ENCODE data around the gene CTNNA1. TPM values are rescaled to one million over a fixed set of nuclear protein-coding genes. Genes with fewer than 3 reads are reported as not detected.

The CTNNA1 gene
- total RNA-seq, 2 donors from 2014 or later: 400 to 483 TPM

- Histone ChIP-seq H3K4me3 (no peak overlapping the region), H3K4me1 (no peaks in the 10 kb centered on the region), H3K9ac (ENCODE audit: low read depth in 2 of 2, low read length in 2 of 2) (no peak overlapping the region), H3K27me3 (no peaks in the 10 kb centered on the region), H3K36me3 (peaks cover 17% of the 10 kb centered on the region), H3K9me3 (no peaks in the 10 kb centered on the region), H3K27ac (no peak overlapping the region)
- intact Hi-C loops (cut with DNase I): no loop called here
- peak; percentile 49 for DNase-seq
- no peak for TF ChIP-seq CTCF (IDR thresholded peaks at IDR 0.05)
These were observed 174.8 kb downstream of the CTNNA1 start for GRCh38 chr5:138927979-138928378.

GRCh38 chr5:138929571-138929955 is 176.3 kb downstream of the CTNNA1 start:
- H3K4me1 ChIP-seq: no peaks in the 10 kb centered on the region
- peaks cover 13% of the 10 kb centered on the region for H3K36me3 ChIP-seq
- intact Hi-C loops (cut with DNase I): no loop called here
- no peaks in the 10 kb centered on the region for H3K27me3 ChIP-seq
- H3K9ac ChIP-seq (ENCODE audit: low read depth in 2 of 2, low read length in 2 of 2): no peak overlapping the region
- H3K4me3 ChIP-seq: no peak overlapping the region
- no peak for DNase-seq
- no peaks in the 10 kb centered on the region for H3K9me3 ChIP-seq
- TF ChIP-seq CTCF (IDR thresholded peaks at IDR 0.05): no peak
- H3K27ac ChIP-seq: no peak overlapping the region

GRCh38 chr5:138930371-138931097 is 177.3 kb downstream of the CTNNA1 start:
- TF ChIP-seq CTCF (IDR thresholded peaks at IDR 0.05): no peak
- Histone ChIP-seq H3K36me3 (peaks cover 9% of the 10 kb centered on the region), H3K27ac (no peak overlapping the region), H3K9ac (ENCODE audit: low read depth in 2 of 2, low read length in 2 of 2) (no peak overlapping the region), H3K9me3 (no peaks in the 10 kb centered on the region), H3K4me1 (no peaks in the 10 kb centered on the region), H3K4me3 (no peak overlapping the region), H3K27me3 (no peaks in the 10 kb centered on the region)
- DNase-seq: no peak
- intact Hi-C loops (cut with DNase I): no loop called here

GRCh38 chr5:138932171-138932810 is 179.1 kb downstream of the CTNNA1 start:
- no peaks in the 10 kb centered on the region for H3K4me1 ChIP-seq
- H3K36me3 ChIP-seq: peaks cover 9% of the 10 kb centered on the region
- no peak for TF ChIP-seq CTCF (IDR thresholded peaks at IDR 0.05)
- no peaks in the 10 kb centered on the region for H3K9me3 ChIP-seq
- no peak for DNase-seq
- no peak overlapping the region for H3K4me3 ChIP-seq
- intact Hi-C loops (cut with DNase I): no loop called here
- no peaks in the 10 kb centered on the region for H3K27me3 ChIP-seq
- no peak overlapping the region for H3K27ac ChIP-seq
- H3K9ac ChIP-seq (ENCODE audit: low read depth in 2 of 2, low read length in 2 of 2): no peak overlapping the region

GRCh38 chr5:138933522-138934290 is 180.5 kb downstream of the CTNNA1 start:
- intact Hi-C loops (cut with DNase I): no loop called here
- Histone ChIP-seq H3K9ac (ENCODE audit: low read depth in 2 of 2, low read length in 2 of 2) (no peak overlapping the region), H3K27me3 (no peaks in the 10 kb centered on the region), H3K27ac (no peak overlapping the region), H3K4me3 (no peak overlapping the region), H3K4me1 (no peaks in the 10 kb centered on the region), H3K36me3 (peaks cover 9% of the 10 kb centered on the region), H3K9me3 (no peaks in the 10 kb centered on the region)
- TF ChIP-seq CTCF (IDR thresholded peaks at IDR 0.05): no peak
- DNase-seq: no peak
